ENCODE measurements around the gene SYCP1.

GRCh38 chr1:114853584-114853983 is 1.1 kb upstream of the SYCP1 start:
- TF ChIP-seq CTCF (IDR thresholded peaks at IDR 0.05) (no peak), POLR2A (IDR thresholded peaks at IDR 0.05) (no peak)

Data from uterus (tissue), 2 donors.